HG02981 (cell line): ENCODE results near the gene FKBP15.
A peak's percentile ranks its signal among the peaks of the same experiment; 100 is the strongest.
"Not testable (repeated sequence)": the region's sequence is repeated elsewhere in the genome, so short reads cannot be mapped to it uniquely, and the experiment has no call there.

Source experiments
- ATAC-seq: cut with Tn5 transposase; IDR thresholded peaks from one replicate; pipeline ENCODE4 v1.9.1; 2021; ENCODE audit warnings: mild to moderate bottlenecking, moderate library complexity; ENCODE audit not compliant: unreplicated experiment

Gene FKBP15

DNA sequence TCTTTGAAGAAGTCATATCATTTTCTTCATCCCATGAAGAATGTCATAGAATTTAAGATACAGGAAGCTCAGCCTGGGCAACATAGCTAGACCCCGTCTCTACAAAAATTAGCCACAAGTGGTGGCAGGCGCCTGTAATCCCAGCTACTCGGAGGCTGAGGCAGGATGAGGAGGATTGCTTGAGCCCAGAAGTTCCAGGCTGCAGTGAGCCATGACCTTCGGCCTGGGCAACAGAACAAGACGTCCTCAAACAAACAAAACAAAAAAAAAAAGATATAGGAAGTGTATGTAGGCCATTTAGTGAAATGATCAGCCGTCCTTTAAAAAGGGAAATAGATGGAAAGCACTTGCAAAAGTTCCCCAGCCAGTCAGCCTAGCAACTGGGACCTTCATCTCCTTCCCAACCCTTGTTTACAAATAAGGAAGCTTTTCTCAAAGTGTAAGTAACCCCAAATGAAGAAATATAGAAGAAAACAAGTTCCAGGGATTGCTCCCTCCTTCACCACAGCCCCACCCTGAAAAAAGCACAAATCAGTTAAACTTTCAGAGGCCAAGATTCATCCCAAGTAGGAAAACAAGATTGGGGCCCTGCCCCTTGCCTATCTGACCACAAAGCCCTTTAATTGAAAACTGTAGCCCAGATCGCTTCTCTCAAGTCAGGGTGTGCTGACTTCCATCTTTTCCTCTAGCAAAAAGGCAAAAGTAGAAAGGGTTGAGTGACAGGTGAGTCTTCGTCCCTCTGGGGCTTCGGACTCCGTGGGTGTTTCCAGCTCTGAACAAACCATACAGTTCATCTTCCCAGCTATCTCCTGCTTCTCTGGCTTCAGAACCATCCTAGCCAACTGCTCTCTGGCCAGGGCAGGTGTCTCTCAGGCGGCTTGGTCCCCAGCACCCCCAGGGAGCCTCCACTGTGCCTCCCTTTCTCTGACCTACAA, 69.1 kb downstream of the FKBP15 start:
- ATAC-seq, result no peak

DNA sequence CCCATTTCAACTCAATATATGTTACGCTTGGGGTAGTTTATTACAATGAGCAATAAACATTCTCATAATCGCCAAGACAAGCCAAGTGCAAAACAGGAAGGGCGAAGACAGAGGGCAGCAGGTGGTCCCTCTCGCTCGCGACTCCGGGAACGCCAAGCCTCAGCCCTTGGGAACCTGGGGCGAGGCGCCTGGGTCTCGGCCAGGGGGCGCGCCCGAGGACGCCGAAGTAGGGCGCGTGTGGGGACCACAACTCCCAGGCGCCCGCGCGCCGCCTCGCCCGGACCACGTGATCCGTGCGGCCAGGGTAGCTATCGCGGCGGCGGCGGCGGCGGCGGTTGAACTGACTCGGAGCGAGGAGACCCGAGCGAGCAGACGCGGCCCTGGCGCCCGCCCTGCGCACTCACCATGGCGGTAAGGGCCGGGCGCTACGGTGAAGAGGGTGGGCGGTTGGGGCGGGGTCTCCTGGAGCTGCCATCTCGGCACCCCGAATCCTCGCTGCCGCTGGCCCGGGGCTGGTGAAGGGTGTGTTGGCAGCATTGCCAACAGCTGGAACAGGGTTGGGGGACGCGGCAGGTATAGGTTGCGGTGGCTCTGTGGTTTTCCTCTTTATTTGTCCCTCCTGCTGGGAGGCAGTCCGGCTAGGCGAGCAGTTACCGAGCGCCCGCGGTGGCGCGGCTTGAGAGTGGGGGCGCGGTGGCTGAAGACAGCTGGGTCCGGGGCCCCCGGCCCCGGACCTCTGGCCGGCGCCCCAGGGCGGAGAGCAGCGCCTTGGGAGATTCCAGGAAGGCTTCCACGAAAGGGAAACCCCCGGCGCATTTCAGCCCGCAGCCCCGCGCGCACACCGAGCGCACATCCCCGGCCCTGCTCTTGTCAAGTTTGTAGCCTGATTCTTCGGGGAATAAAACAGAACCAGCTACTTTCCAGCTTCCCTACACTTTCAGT, 70.1 kb downstream of the FKBP15 start, which contains the start of gene SLC31A2:
Gene SLC31A2, plus strand, starts transcription at position 338 of the 942 bp plus-strand sequence. Its CDS starts 68 bp downstream, at position 406.
- ATAC-seq, result peak; percentile 96

DNA sequence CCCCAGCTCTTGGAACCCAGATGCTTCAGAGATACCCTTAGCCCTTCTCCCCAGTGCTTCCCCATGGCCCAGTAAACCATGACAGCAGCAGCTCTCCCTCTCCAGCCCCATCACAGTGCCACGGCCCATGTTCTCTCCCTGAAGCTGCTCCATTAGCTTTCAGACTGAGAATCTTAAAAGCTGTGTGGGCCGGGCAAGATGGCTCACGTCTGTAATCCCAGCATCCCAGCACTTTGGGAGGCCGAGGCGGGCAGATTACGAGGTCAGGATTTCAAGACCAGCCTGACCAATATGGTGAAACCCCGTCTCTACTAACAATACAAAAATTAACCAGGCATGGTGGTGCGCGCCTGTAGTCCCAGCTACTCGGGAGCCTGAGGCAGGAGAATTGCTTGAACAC, 71.5 kb downstream of the FKBP15 start:
- ATAC-seq, result not testable (repeated sequence)

DNA sequence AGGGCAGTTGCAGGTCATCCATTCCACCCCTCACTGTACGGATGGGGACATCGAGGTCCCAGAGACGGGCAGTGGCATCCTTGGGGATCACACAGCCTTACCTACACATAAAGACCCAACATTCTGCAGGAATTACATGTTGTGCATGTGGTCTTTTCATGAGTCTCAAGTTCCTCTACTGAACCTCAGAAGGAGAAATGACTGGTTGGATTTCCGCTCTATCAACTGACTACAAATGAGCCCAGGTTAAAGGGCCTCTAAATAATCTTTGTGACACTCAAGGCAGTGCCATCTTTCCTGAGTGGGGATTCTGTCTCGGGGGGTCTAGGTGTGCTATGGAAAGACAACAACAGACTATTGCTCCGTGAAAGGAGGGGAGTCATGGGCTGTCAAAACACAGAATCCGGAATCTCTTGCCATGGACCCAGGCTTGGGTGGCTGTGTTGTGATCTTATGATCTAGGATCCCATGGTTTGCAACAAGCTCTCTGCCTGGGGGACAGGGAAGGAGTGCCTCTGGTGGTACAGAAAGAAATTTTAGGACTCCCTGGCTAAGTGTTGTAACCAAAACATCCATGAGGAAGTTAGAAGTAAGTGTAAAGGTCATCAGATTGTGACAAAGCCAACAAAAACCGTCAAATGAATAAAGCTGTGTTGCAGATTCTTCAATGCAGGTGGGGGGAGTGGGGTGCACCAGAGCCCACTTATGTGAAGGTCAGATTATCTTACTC, 72.1 kb downstream of the FKBP15 start:
- no peak for ATAC-seq

DNA sequence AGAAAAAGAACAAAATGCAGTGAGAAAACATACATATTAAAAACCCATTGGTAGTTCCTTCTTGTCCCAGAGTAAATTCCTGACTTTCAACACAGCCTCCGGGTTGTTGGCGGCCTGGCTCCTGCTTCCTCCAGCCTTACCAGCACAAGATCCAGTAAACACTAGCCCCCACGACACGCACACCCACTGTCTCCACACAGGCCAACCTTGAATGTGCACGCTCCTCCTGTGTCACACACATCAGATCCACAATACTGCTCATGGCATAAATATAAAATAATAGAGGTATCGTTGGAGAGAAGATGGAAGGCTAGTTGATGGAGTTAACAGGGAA, 72.7 kb downstream of the FKBP15 start:
- ATAC-seq, result no peak

DNA sequence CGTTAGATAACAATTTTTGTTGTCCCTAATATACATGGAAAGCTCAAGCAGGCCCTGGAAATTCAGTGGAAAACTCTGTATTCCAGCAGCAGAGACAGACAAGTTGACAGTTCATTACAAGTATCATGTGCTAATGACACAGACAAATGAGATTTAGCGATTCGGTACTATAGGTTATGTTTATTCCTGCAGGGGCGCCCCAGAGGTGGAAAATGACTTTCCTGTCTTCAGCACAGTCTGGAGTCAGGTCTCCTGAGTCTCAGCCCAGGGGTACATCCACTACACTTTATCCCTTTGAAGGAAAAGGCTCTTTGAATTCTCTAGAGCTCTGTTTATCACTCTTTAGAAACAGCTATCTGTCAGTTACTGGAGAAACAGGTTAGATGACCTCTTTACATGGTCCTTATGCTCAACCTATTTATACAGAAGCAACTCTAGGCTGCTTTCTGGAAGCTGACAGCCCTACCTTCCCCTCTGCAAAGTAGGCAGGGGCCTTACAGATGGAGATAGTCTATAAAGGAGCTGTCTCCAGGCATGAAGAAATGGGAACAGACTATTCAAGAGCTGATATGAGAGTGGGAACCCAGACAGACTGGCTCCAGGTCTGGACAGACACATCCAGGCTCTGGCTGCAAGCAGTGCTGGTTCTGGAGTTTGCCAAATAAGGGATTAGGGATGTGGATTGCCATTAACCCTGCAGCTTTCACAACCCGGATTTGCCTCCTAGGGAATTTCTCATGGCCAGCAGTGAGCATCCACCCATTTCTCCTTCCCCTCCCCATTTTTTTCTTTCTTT, 77.4 kb downstream of the FKBP15 start:
- no peak for ATAC-seq

DNA sequence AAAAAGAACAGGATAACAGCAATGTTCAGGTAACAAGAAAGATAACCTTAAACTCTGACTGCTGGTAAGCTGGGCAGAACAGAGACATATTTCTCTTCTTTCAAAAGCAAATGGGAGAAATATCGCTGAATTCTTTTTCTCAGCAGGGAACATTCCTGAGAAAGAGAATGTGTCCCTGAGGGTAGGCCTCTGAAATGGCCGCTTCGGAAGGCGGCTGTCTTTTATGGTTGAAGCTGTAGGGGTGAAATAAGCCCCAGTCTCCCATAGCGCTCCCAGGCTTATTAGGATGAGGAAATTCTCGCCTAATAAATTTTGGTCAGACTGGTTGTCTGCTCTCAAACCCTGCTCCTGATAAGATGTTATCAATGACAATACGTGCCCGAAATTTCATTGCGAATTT, 80.2 kb downstream of the FKBP15 start:
- not testable (repeated sequence) for ATAC-seq

DNA sequence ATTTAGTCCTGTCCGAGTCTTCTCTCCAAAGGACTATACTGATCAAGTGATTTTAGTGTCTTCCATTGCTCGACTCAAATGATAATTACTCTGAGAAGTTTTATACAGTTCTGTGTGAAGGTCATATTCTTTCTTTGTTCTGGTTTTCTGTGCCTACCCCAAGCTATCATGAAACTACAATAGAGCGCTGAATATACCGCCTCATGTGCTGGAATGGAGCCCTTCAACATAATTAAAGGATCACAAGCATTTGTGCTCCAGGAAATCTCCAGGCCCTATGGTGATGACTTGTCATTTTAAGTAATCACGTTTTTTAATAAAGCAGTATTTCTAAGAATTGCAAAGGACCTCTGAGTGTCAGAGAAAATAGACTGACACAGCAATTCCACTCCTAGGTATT, 81.1 kb downstream of the FKBP15 start:
- no peak for ATAC-seq

DNA sequence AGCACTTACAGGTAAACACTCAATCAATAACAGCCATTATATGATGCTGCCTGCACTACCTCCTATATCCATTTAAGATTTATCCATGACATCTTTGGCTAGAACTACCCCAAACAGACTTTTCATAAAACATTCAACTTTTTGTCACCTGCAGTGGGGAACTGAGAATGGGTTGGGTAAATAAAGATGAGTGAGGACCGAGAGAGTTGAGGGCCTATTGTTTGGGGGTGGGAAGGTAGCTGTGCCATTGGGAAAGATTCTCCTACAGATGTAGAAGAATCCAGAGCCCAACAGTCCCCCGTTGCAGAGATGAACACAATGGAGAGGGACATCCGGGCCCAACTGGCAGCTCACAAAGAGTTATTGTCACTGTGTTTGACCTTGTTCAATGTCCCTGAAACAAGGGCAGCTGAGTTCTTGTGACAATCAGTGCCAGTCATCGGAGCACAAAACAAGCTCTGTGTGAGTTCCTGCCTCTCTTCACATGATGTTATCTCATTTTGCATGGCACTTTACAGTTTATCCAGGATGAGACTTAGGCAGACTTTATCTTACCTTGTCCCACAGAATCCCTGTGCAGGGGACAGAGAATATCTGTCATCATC, 81.8 kb downstream of the FKBP15 start:
- ATAC-seq, result no peak

DNA sequence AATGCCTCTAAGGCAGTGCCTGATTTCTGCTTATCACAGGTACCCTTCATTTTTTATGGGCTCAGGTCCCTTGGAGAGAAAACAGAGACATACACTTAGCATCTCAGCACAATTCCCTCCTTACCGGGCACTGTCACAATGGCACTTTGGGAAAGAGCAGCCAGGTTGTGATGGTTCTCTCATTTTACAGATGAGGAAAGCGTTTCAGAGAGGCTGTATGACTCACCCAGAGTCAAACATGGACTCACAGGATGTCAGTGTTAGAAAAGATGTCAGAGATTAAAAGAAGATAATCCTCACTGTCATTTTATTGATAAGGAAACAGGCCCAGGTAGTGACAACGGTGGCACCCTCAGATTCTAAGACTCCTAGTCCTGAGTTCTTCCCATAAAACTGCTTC, 82.3 kb downstream of the FKBP15 start:
- no peak for ATAC-seq

DNA sequence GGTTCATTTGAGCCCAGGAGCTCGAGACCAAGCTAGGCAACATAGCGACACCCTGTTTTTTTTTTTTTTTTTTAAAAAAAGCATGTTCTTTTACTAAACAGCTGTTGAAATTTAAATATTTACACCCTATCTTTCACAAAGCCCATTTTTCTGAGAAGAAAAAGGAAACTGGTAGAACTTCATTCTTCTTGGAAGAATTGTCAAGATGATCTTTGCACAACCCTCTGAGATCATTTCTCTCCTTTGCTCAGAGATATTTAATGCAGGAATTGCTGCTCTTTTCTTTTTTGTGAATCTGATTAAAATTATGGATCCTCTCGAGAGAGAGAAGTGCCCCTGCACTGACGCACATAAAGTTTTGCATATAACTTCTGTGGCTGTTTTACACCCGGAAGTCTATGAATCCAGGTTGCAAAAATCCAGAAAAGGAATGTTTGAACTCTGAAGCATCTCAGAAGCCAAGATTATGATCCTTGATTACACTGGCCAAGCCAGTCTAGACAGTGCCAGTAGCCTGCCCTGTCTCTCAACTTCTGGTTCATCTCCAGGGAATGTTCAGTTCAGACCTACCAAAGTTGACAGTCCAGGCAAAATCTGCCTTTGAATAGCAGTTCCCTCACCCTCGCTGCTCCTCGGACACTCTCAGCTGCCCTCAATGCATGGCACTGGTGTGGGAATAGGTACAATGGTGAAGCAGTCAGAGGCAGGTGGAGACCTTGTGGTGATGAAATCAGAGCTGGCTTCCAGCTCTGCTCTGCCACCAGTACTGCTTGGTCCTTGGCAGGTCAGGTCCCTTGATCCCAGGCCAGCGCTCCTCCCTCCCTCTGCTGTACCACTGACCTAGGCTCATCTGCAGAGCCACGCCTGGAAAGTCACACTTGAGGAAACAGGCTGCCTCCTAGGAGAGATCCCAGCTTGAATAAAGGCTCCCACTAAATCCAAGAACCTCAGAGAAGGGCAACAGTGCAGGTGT, 83.6 kb downstream of the FKBP15 start:
- ATAC-seq, result no peak

DNA sequence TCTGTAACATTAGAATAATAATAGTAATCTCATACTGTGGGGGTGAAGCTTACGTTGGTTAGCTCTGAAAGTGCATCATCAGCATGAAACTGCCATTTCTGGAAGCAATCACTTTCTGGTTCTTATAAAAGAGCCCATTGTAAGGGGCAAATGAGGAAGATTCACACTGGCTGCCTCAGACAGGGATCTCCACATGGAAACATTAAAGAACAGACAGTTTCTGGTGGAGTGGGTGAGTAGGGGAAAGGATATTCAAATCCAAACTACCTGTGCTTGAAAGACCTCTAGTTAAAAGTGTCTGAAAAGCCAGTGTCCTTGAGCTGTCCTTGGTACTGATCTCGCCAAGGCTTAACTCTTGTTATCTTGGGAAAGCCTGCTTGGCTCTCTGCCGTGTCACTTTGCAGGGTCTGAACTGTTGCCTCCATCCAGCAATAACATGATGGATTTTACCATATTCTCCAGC, 89.4 kb downstream of the FKBP15 start:
- ATAC-seq, result no peak

DNA sequence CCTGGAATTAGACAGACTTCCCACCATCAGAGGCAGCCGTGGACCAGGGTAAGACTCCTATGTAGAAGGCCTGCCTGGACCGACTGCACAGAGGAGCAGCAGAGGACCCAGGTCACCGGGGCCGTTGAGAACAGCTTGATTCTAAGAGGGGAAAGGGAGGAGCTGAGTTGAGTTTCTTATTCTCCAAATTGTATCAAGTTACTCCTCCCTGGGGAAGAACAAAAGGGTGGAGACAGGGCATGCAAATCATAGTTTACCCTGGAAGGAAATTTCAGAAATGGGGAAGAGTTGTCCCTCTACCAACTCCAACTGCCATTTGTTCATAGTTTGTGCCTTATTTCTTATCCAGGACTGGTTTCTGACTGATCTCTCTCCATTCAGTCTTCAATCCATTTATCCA, 91.2 kb downstream of the FKBP15 start:
- ATAC-seq, result no peak

DNA sequence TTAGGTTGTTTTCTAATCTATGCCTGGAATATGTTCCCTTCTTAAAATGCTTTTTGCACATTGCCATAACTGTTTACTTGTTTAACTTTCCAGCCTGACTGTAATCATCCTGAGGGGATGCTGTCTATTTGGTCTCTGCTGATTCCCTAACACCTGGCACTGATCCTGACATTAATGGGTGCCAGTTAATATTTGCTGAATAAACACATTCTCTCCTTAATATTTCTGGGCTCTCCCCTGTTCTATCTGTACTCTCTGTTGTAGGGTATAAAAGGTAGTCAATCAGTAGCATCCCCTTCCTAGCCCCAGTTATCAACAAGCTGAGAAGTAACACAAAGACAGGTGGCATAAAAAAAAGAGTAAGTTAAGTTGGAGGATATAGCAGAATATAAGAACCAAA, 91.6 kb downstream of the FKBP15 start:
- no peak for ATAC-seq

DNA sequence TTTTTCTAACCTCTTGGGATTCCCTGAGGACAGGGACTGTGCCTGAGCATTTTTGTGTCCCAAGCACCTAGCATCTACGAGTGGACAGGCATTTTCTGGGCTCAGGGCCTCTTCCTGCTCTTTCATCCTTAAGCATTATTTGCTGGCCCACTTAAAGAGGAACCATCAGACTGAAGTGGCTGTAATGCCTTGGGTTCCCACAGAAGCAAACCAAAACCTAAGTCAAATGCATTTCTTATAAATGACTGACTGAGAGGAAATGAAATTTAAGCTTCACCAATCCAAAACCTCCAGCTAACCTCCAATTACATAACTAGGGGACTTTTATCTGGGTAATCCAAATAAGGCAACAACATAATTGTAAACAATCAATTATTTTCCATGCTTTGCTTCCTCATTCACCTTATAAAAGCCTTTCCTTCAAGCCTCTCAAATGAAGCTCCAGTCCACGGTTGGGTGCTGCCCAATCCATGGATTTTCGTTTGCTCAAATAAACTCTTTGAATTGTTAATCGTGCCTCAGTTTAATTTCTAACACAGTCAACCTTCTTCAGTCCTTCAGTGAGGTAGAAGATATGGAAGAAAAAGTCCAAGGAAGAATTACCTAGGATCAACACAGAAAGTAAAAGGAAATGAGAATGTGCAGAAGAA, 95.6 kb downstream of the FKBP15 start:
- no peak for ATAC-seq

DNA sequence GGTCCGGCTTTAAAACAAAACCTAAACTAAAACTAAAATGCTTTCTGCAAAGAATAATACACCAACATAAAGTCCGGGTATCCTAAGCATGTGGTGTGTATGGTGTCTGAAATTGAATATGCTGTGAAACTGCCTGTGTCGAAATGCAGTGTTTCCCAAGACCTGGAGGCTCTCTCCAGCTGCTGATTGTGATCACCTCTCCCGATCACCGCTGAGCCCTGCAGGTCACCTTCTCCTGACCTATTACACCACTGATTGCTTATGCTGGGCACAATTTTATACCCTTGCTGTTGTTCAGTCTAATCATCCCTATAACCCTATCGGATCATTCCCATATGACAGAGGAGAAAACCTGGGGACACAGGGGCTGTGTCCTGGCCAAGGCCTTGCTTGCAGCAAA, 102.2 kb downstream of the FKBP15 start:
- ATAC-seq, result not testable (repeated sequence)
